Thyroid gland (tissue), 4 donors: ENCODE measurements around the gene IFT122. TPM values are rescaled to one million over a fixed set of nuclear protein-coding genes. Genes with fewer than 3 reads are reported as not detected.

Source experiments
- DNase-seq, 2 donors: peaks; one replicate each; pipeline ENCODE4 v3.0.0-alpha.2; 2019
- H3K27ac ChIP-seq, 3 donors: fragments of 200-600 bp; sonication (generic); 1 replicate in 2 of 3; 2 replicates in 1 of 3; pipeline ENCODE4 v1.5.1; 2016 to 2019; ENCODE audit warnings: mild to moderate bottlenecking in 1 of 3, moderate library complexity in 1 of 3
- H3K27me3 ChIP-seq: fragments of 200-600 bp; sonication (generic); one replicate; pipeline ENCODE4 v1.5.1; 2019
- H3K36me3 ChIP-seq, 2 donors: fragments of 200-600 bp; sonication (generic); one replicate each; pipeline ENCODE4 v1.5.1; 2016 to 2019
- H3K4me1 ChIP-seq, 2 donors: fragments of 200-600 bp; sonication (generic); one replicate each; pipeline ENCODE4 v1.5.1; 2017 to 2019
- H3K4me3 ChIP-seq, 3 donors: fragments of 200-600 bp; sonication (generic); replicated peaks in 1 of 3; 1 replicate in 2 of 3; 2 replicates in 1 of 3; pipeline ENCODE4 v1.5.1; 2016; ENCODE audit warnings: mild to moderate bottlenecking in 1 of 3
- H3K9me3 ChIP-seq: fragments of 200-600 bp; sonication (generic); one replicate; pipeline ENCODE4 v1.5.1; 2017
- CTCF ChIP-seq, 6 experiments: fragments of 200-600 bp in 3 of 6; fragments of 450-650 bp in 3 of 6; sonication (generic) in 3 of 6; IDR thresholded peaks; one replicate each; pipeline ENCODE4 v1.5.1; 2016 to 2019; ENCODE audit warnings: antibody characterized with exemption in 6 of 6, mild to moderate bottlenecking in 2 of 6, inconsistent platforms in 1 of 6, moderate library complexity in 1 of 6
- POLR2A ChIP-seq, 2 donors: fragments of 450-650 bp; IDR thresholded peaks; one replicate each; pipeline ENCODE4 v1.6.1; 2017; ENCODE audit warnings: antibody characterized with exemption in 2 of 2, mild to moderate bottlenecking in 2 of 2, moderate library complexity in 1 of 2
- WGBS, 2 donors: methylation state at CpG; one replicate each; pipeline ENCODE4 v1.1.5; 2017; 5-methylcytosine and 5-hydroxymethylcytosine counted together
- intact Hi-C: fragments of 100-400 bp; cut with DNase I; formaldehyde crosslinking; loops from one replicate; pipeline ENCODE4 v1.15.1; 2023
- total RNA-seq, 4 donors: library from RNA; depleted of rRNA; stranded (reverse); fragments of >200 nt; gene quantifications; one replicate each; pipeline ENCODE4 v1.2.3, GENCODE V29; 2016

IFT122 gene
- total RNA-seq, 4 donors from 2014 or later, result 40.7 to 67.9 (median 46.7) TPM

- WGBS, 2 donors, result 88% methylated on average over 1 of the region's 21 CpGs; no CpG with 5 or more reads in 1 of the 2 donors
- Histone ChIP-seq H3K4me1 (peaks cover 17 to 32% of the 10 kb centered on the region in 2 donors), H3K36me3 (peaks cover 4 to 5% of the 10 kb centered on the region in 2 donors), H3K27me3 (no peaks in the 10 kb centered on the region), H3K4me3 (no peak overlapping the region), H3K27ac (peak overlapping the region in 1 of 3 donors; percentile 2), H3K9me3 (no peaks in the 10 kb centered on the region)
- DNase-seq, result no peak
- TF ChIP-seq CTCF (IDR thresholded peaks at IDR 0.05) (no peak), POLR2A (IDR thresholded peaks at IDR 0.05) (no peak)
- intact Hi-C loops, result no loop called here
Measured at GRCh38 chr3:129564981-129565644, 125.1 kb downstream of the IFT122 start.

GRCh38 chr3:129565902-129566301 is 125.9 kb downstream of the IFT122 start:
- H3K4me1 ChIP-seq, result peaks cover 14 to 24% of the 10 kb centered on the region in 2 donors
- H3K27ac ChIP-seq, result no peak overlapping the region
- H3K4me3 ChIP-seq, result no peak overlapping the region
- peaks cover 8 to 10% of the 10 kb centered on the region in 2 donors for H3K36me3 ChIP-seq
- no peak for TF ChIP-seq CTCF (IDR thresholded peaks at IDR 0.05)
- no peak for TF ChIP-seq POLR2A (IDR thresholded peaks at IDR 0.05)
- no peak for DNase-seq
- H3K9me3 ChIP-seq, result no peaks in the 10 kb centered on the region
- WGBS, 2 donors, result 93 to 94% methylated on average over 7 of the region's 7 CpGs
- H3K27me3 ChIP-seq, result no peaks in the 10 kb centered on the region
- intact Hi-C loops, result no loop called here

DNA sequence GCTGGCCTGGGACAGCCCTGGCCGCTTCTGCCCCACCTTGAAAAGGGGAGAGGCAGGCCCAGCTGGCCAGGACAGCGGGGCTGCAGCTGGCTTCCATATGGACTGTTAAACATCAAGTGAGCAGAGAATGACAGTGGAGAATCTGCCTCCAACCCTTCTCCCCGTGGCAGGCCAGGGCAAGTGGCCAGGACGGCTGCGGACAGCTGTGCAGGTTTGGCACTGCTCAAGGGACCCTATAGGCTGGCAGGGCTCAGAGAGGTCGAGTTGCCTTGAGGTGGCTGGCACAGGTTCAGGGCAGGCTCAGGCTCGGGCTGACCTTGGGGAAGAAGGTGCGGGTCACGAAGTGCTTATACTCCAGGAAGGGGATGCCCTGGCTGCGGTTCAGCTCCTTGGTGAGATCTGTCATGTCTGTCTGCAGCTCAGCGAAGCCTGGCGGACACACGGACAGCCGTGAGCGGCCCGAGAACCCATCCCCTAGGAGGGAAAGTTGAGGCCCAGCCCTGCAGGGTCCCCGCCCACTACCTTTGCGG is 127.2 kb downstream of the IFT122 start:
- Histone ChIP-seq H3K9me3 (no peaks in the 10 kb centered on the region), H3K27me3 (no peaks in the 10 kb centered on the region), H3K4me1 (peaks cover 3 to 11% of the 10 kb centered on the region in 2 donors), H3K36me3 (peaks cover 11 to 19% of the 10 kb centered on the region in 2 donors), H3K27ac (no peak overlapping the region), H3K4me3 (no peak overlapping the region)
- TF ChIP-seq CTCF (IDR thresholded peaks at IDR 0.05) (no peak), POLR2A (IDR thresholded peaks at IDR 0.05) (no peak)
- 80 to 82% methylated on average over 9 to 17 of the region's 18 CpGs for WGBS, 2 donors
- DNase-seq, result no peak
- intact Hi-C loops, result no loop called here

DNA sequence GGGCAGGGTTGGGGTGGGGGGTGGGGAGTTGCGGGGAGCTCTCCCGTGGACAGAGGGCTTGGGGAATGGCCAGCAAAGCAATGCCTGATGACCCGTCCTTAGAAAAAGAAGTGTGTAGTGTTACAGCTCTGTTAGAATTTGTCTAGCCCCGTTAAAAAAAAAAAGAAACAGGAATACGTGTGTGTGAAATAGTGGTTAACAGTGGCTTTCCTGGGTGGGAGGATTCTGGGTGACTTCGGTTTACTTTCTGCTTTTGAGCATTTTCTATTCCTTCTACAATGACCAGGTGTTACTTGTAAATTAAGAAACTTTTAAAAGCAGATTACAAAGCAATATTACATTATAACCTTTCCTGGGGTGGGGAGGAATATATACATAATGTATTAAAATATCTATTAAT is 127.9 kb downstream of the IFT122 start:
- Histone ChIP-seq H3K9me3 (no peaks in the 10 kb centered on the region), H3K36me3 (peaks cover 11 to 21% of the 10 kb centered on the region in 2 donors), H3K4me1 (peaks cover 3 to 9% of the 10 kb centered on the region in 2 donors), H3K27ac (no peak overlapping the region), H3K27me3 (no peaks in the 10 kb centered on the region), H3K4me3 (no peak overlapping the region)
- DNase-seq, result no peak
- intact Hi-C loops, result no loop called here
- TF ChIP-seq POLR2A (IDR thresholded peaks at IDR 0.05) (no peak), CTCF (IDR thresholded peaks at IDR 0.05) (no peak)
- 71 to 74% methylated on average over 6 of the region's 6 CpGs for WGBS, 2 donors

GRCh38 chr3:129569856-129570255 is 129.8 kb downstream of the IFT122 start:
- Histone ChIP-seq H3K27me3 (no peaks in the 10 kb centered on the region), H3K27ac (no peak overlapping the region), H3K4me1 (no peaks in the 10 kb centered on the region), H3K4me3 (no peak overlapping the region), H3K36me3 (peaks cover 11 to 21% of the 10 kb centered on the region in 2 donors), H3K9me3 (no peaks in the 10 kb centered on the region)
- intact Hi-C loops, result no loop called here
- 97 to 98% methylated on average over 7 of the region's 7 CpGs for WGBS, 2 donors
- TF ChIP-seq POLR2A (IDR thresholded peaks at IDR 0.05), result no peak
- no peak for TF ChIP-seq CTCF (IDR thresholded peaks at IDR 0.05)
- no peak for DNase-seq
